AG09309 (cell line): ENCODE results near the gene TRIM62.

Experiments
- DNase-seq: peaks from one replicate; pipeline ENCODE4 v3.0.0-alpha.2; 2010; ENCODE audit warnings: low read depth
- H3K4me3 ChIP-seq: 2 replicates; pipeline ENCODE4 v1.5.1; 2011; ENCODE audit warnings: mild to moderate bottlenecking, low read depth, low read length, moderate library complexity; ENCODE audit not compliant: control insufficient read depth
- TF ChIP-seq, protein P1 (sequence below): IDR thresholded peaks from 2 replicates; pipeline ENCODE4 v1.5.1; 2011; ENCODE audit warnings: mild to moderate bottlenecking, low read depth, low read length, inconsistent platforms; ENCODE audit not compliant: insufficient read depth, control insufficient read depth; ENCODE audit errors: missing control alignments

TRIM62 gene

GRCh38 chr1:33148615-33149014 lies 33.2 kb downstream of the TRIM62 start:
- DNase-seq = no peak
- TF ChIP-seq, protein P1, sequence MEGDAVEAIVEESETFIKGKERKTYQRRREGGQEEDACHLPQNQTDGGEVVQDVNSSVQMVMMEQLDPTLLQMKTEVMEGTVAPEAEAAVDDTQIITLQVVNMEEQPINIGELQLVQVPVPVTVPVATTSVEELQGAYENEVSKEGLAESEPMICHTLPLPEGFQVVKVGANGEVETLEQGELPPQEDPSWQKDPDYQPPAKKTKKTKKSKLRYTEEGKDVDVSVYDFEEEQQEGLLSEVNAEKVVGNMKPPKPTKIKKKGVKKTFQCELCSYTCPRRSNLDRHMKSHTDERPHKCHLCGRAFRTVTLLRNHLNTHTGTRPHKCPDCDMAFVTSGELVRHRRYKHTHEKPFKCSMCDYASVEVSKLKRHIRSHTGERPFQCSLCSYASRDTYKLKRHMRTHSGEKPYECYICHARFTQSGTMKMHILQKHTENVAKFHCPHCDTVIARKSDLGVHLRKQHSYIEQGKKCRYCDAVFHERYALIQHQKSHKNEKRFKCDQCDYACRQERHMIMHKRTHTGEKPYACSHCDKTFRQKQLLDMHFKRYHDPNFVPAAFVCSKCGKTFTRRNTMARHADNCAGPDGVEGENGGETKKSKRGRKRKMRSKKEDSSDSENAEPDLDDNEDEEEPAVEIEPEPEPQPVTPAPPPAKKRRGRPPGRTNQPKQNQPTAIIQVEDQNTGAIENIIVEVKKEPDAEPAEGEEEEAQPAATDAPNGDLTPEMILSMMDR = no peak
- no peak overlapping the region for H3K4me3 ChIP-seq

DNA sequence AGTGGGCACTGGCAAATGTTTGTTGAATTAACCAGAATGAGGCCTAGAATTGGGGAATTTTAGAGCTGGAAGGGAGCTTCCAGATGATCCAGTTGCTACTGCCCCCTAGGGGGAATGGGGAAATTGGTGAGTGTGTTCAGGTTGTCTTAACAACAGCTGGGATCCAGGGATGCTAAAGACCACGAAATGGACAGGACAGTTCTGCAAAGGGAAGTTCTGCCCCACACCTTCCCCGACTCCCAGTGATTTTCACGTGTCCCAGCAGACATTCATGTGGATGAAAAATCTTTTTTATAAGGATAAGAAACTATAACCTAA lies 33.9 kb downstream of the TRIM62 start:
- H3K4me3 ChIP-seq = no peak overlapping the region
- TF ChIP-seq, protein P1 = peak; percentile 59
- DNase-seq = no peak

- DNase-seq = no peak
- TF ChIP-seq, protein P1 = no peak
- H3K4me3 ChIP-seq = no peak overlapping the region
Measured at GRCh38 chr1:33147275-33147996, 34.4 kb downstream of the TRIM62 start.

DNA sequence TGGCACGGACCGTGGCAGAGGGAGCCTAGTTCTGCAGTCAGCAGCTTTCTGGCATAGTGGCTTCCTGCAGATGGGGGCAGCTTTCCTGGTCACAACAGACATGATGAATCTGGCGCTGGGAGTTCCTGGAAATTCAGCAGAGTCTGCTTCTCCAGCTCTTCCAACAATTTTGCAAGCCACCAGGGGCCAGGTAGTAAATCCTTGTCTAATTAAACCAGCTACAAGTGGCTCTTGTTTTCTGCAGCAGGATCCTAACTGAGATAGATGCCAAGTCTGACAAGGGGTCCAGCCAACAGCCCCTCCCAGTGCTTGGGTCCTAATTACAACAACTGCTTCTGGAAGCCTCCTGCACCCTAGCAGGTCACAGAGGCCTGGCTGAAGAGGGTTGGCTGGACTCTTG lies 35.8 kb downstream of the TRIM62 start:
- no peak for DNase-seq
- TF ChIP-seq, protein P1 = no peak
- H3K4me3 ChIP-seq = no peak overlapping the region

- no peak overlapping the region for H3K4me3 ChIP-seq
- peak; percentile 18 for DNase-seq
- TF ChIP-seq, protein P1 = no peak
Measured at GRCh38 chr1:33143698-33144097, 38.1 kb downstream of the TRIM62 start.

DNA sequence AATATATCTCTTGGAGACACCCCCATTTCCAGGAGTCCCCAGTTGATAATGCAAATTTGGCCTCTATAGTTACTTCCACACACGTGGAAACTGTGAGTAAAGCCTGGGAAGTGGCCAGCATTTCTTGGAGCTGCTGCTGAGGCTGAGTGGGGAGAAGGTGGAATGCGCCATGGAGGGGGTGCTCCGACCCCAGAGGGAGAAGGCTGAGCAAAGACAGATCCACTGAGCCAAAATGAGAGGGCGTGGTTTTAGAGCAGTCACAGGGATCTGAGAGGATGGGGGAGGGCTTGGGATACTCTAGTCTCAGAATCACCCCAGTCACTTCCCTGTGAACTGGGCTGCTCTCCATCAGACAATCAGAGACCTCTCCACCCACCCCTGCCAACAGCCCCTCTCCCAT lies 38.7 kb downstream of the TRIM62 start:
- no peak for DNase-seq
- TF ChIP-seq, protein P1 = no peak
- H3K4me3 ChIP-seq = no peak overlapping the region
